ENCODE results near the gene NLRP2B.
"Not testable (repeated sequence)": the region's sequence is repeated elsewhere in the genome, so short reads cannot be mapped to it uniquely, and the experiment has no call there.

NLRP2B gene

DNA sequence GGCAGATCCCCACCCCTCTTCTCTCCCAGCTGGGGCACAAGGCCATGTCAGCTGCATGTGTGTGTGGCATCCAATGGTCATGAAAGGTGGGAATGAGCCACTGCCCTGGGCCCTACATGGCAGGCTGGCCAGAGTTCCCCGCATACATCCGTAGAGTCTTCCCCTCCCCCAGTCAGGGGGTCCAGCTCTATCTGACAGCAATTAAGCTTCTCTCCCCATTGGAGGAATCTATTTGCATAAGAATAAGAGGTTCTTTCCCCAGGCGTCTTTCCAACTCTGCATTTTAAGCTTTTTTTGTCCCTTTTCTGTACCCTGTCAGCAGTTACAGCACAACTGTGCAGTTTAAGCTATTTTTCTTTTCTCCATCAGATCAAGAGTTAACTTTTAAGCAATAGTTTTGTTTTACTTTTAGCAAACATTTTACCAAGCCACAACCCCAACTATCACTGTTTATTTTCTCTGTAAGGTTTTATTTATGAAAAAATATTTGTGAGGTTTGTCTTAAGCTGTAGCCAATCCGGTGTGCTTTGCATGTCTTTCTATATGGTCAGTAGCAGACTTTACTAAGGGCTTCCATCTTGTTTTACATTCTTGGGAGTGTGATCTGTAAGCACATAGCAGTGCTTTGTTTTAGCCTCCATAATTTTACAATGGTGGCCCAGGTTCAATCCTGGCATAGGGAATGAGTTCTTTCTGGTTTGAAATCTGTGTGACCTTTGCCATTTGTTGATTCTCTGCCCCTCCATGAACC, 28.7 kb downstream of the NLRP2B start:
- no peaks in the 10 kb centered on the region for H3K9me3 ChIP-seq (ENCODE audit: control insufficient read depth, low read length)
- WGBS, 2 experiments (ENCODE audit: insufficient coverage in 2 of 2), result no CpG with 5 or more reads among the region's 4 CpGs
- no peaks in the 10 kb centered on the region for H3K36me3 ChIP-seq (ENCODE audit: control insufficient read depth, insufficient read depth, low read length)
- H3K4me3 ChIP-seq (ENCODE audit: extremely low read depth, insufficient read depth, low read length, poor library complexity, severe bottlenecking), result no peak overlapping the region
- H3K4me1 ChIP-seq (ENCODE audit: control insufficient read depth, insufficient read depth, low read length, poor library complexity, severe bottlenecking), result no peaks in the 10 kb centered on the region
- H3K27ac ChIP-seq (ENCODE audit: low read depth, low read length, severe bottlenecking), result no peak overlapping the region

GRCh38 chrX:57647020-57647419, 33.0 kb downstream of the NLRP2B start:
- Histone ChIP-seq H3K4me3 (ENCODE audit: extremely low read depth, insufficient read depth, low read length, poor library complexity, severe bottlenecking) (no peak overlapping the region), H3K4me1 (ENCODE audit: control insufficient read depth, insufficient read depth, low read length, poor library complexity, severe bottlenecking) (no peaks in the 10 kb centered on the region), H3K27ac (ENCODE audit: low read depth, low read length, severe bottlenecking) (no peak overlapping the region), H3K9me3 (ENCODE audit: control insufficient read depth, low read length) (no peaks in the 10 kb centered on the region), H3K36me3 (ENCODE audit: control insufficient read depth, insufficient read depth, low read length) (no peaks in the 10 kb centered on the region)

- H3K4me1 ChIP-seq (ENCODE audit: control insufficient read depth, insufficient read depth, low read length, poor library complexity, severe bottlenecking), result no peaks in the 10 kb centered on the region
- no peaks in the 10 kb centered on the region for H3K36me3 ChIP-seq (ENCODE audit: control insufficient read depth, insufficient read depth, low read length)
- H3K27ac ChIP-seq (ENCODE audit: low read depth, low read length, severe bottlenecking), result no peak overlapping the region
- no CpG with 5 or more reads among the region's 1 CpG for WGBS, 2 experiments (ENCODE audit: insufficient coverage in 2 of 2)
- no peak overlapping the region for H3K4me3 ChIP-seq (ENCODE audit: extremely low read depth, insufficient read depth, low read length, poor library complexity, severe bottlenecking)
- no peaks in the 10 kb centered on the region for H3K9me3 ChIP-seq (ENCODE audit: control insufficient read depth, low read length)
Observed at GRCh38 chrX:57643698-57644097, 36.4 kb downstream of the NLRP2B start.

- Histone ChIP-seq H3K4me1 (ENCODE audit: control insufficient read depth, insufficient read depth, low read length, poor library complexity, severe bottlenecking) (no peaks in the 10 kb centered on the region), H3K36me3 (ENCODE audit: control insufficient read depth, insufficient read depth, low read length) (no peaks in the 10 kb centered on the region), H3K9me3 (ENCODE audit: control insufficient read depth, low read length) (no peaks in the 10 kb centered on the region), H3K4me3 (ENCODE audit: extremely low read depth, insufficient read depth, low read length, poor library complexity, severe bottlenecking) (no peak overlapping the region), H3K27ac (ENCODE audit: low read depth, low read length, severe bottlenecking) (no peak overlapping the region)
- no CpG with 5 or more reads among the region's 2 CpGs for WGBS, 2 experiments (ENCODE audit: insufficient coverage in 2 of 2)
Observed at GRCh38 chrX:57641338-57641737, 38.7 kb downstream of the NLRP2B start.

- H3K27ac ChIP-seq (ENCODE audit: low read depth, low read length, severe bottlenecking), result no peak overlapping the region
- H3K36me3 ChIP-seq (ENCODE audit: control insufficient read depth, insufficient read depth, low read length), result no peaks in the 10 kb centered on the region
- no peaks in the 10 kb centered on the region for H3K4me1 ChIP-seq (ENCODE audit: control insufficient read depth, insufficient read depth, low read length, poor library complexity, severe bottlenecking)
- H3K4me3 ChIP-seq (ENCODE audit: extremely low read depth, insufficient read depth, low read length, poor library complexity, severe bottlenecking), result no peak overlapping the region
- no peaks in the 10 kb centered on the region for H3K9me3 ChIP-seq (ENCODE audit: control insufficient read depth, low read length)
- no CpG with 5 or more reads among the region's 4 CpGs for WGBS, 2 experiments (ENCODE audit: insufficient coverage in 2 of 2)
Observed at GRCh38 chrX:57640674-57641016, 39.4 kb downstream of the NLRP2B start.

- not testable (repeated sequence) for H3K9me3 ChIP-seq (ENCODE audit: control insufficient read depth, low read length); H3K36me3 ChIP-seq (ENCODE audit: control insufficient read depth, insufficient read depth, low read length); H3K27ac ChIP-seq (ENCODE audit: low read depth, low read length, severe bottlenecking); H3K4me3 ChIP-seq (ENCODE audit: extremely low read depth, insufficient read depth, low read length, poor library complexity, severe bottlenecking); H3K4me1 ChIP-seq (ENCODE audit: control insufficient read depth, insufficient read depth, low read length, poor library complexity, severe bottlenecking)
- 77 to 92% methylated on average over 10 to 20 of the region's 20 CpGs for WGBS, 2 experiments (ENCODE audit: insufficient coverage in 2 of 2)
Observed at GRCh38 chrX:57629438-57629837, 50.6 kb downstream of the NLRP2B start.

All from mesodermal cell (in vitro differentiated cells).